Measurements from ENCODE around the gene COPS4. TPM values are rescaled to one million over a fixed set of nuclear protein-coding genes. Genes with fewer than 3 reads are reported as not detected.

COPS4 gene
- 25.6 to 39.0 TPM (median 26.4 TPM) in 5 replicates for total RNA-seq (2022; extraction: Qiagen RNA extraction; ENCODE audit: low read depth)

GRCh38 chr4:83034630-83035494 is at the start of gene COPS4:
Gene COPS4, plus strand, starts transcription at chr4:83035183. Its CDS starts 42 bp downstream, at chr4:83035225.

GRCh38 chr4:83010522-83011318 is 24.3 kb upstream of the COPS4 start, which contains the start of gene LIN54:
Gene LIN54, minus strand, starts transcription at chr4:83010823. Its CDS starts 25,979 bp downstream, at chr4:82984844.

GRCh38 chr4:83114576-83114975 is 79.6 kb downstream of the COPS4 start, which contains the start of gene PLAC8:
Gene PLAC8, minus strand, starts transcription at chr4:83114729. Its CDS starts 6,808 bp downstream, at chr4:83107921.

Other genes starting within 250 kb of the COPS4 start
- gene SCD5, start 236.4 kb upstream of the COPS4 start, total RNA-seq (2022; extraction: Qiagen RNA extraction; ENCODE audit: low read depth): 6.7 to 8.1 TPM (median 7.7 TPM) in 5 replicates
- 79.5 to 88.5 TPM (median 81.5 TPM) in 5 replicates for gene SEC31A, start 144.0 kb upstream of the COPS4 start, total RNA-seq (2022; extraction: Qiagen RNA extraction; ENCODE audit: low read depth)
- 1.5 to 3.0 TPM (median 1.9 TPM) in 5 replicates for gene THAP9, start 134.4 kb upstream of the COPS4 start, total RNA-seq (2022; extraction: Qiagen RNA extraction; ENCODE audit: low read depth)
- gene LIN54, start 24.4 kb upstream of the COPS4 start, total RNA-seq (2022; extraction: Qiagen RNA extraction; ENCODE audit: low read depth): 5.2 to 9.4 TPM (median 6.8 TPM) in 5 replicates
- gene PLAC8, start 79.5 kb downstream of the COPS4 start, total RNA-seq (2022; extraction: Qiagen RNA extraction; ENCODE audit: low read depth): 0.93 to 1.3 TPM (median 1.0 TPM) in 5 replicates
- 16.3 to 20.2 TPM (median 19.6 TPM) in 5 replicates for gene COQ2, start 249.6 kb downstream of the COPS4 start, total RNA-seq (2022; extraction: Qiagen RNA extraction; ENCODE audit: low read depth)

Measured in A549 treated with CpdA at 1 μM for 4 hours (cell line).